ENCODE results near the gene ABITRAM. TPM values are rescaled to one million over a fixed set of nuclear protein-coding genes. Genes with fewer than 3 reads are reported as not detected.

The ABITRAM gene
- total RNA-seq, 1 experiment from 2014 or later = 10.9 TPM

- Histone ChIP-seq H3K27ac (ENCODE audit: insufficient read length, low read depth, low read length) (no peak overlapping the region), H3K4me2 (ENCODE audit: insufficient read depth, insufficient read length, low read length) (no peak overlapping the region), H4K5ac (ENCODE audit: insufficient read length, low read depth, low read length) (no peak overlapping the region), H2BK120ac (ENCODE audit: low read depth, low read length, poor library complexity, severe bottlenecking) (no peak overlapping the region), H3K27me3 (ENCODE audit: insufficient read depth, low read length) (no peaks in the 10 kb centered on the region), H3K4me1 (ENCODE audit: insufficient read depth, low read length) (no peaks in the 10 kb centered on the region), H2AK5ac (ENCODE audit: insufficient read length, low read length) (no peak overlapping the region), H3K23me2 (ENCODE audit: insufficient read length, low read depth, low read length, poor library complexity, severe bottlenecking) (no peaks in the 10 kb centered on the region), H3T11ph (ENCODE audit: low read length) (no peak overlapping the region), H3K79me1 (ENCODE audit: insufficient read depth, low read depth, low read length, poor library complexity, severe bottlenecking) (no peaks in the 10 kb centered on the region), H3K9me3 (ENCODE audit: control insufficient read depth, low read depth, low read length) (no peaks in the 10 kb centered on the region), H2BK12ac (ENCODE audit: insufficient read length, low read depth, low read length) (no peak overlapping the region), H2AFZ (ENCODE audit: low read length) (no peak overlapping the region), H3K9ac (ENCODE audit: extremely low read depth, insufficient read length, low read length) (no peak overlapping the region), H3K18ac (ENCODE audit: insufficient read length, low read depth, low read length) (no peak overlapping the region), H3K14ac (ENCODE audit: insufficient read depth, low read length) (no peak overlapping the region), H4K91ac (ENCODE audit: insufficient read length, low read depth, low read length) (no peak overlapping the region), H2BK20ac (ENCODE audit: low read depth, low read length, poor library complexity, severe bottlenecking) (no peak overlapping the region), H3K56ac (ENCODE audit: insufficient read length, low read depth, low read length) (no peak overlapping the region), H3K23ac (ENCODE audit: insufficient read length, low read depth, low read length) (no peak overlapping the region), H4K8ac (replicated peaks; ENCODE audit: insufficient read length, low read depth, low read length) (no peak overlapping the region), H3K4ac (ENCODE audit: low read depth, low read length) (no peak overlapping the region), H4K20me1 (ENCODE audit: control insufficient read depth, insufficient read depth, insufficient read length) (no peaks in the 10 kb centered on the region), H2BK15ac (ENCODE audit: low read depth, low read length) (no peak overlapping the region), H2BK5ac (ENCODE audit: insufficient read length, low read length) (no peak overlapping the region), H3K79me2 (ENCODE audit: insufficient read depth, low read length) (no peaks in the 10 kb centered on the region)
- Mint-ChIP-seq H3K4me1 (no peaks in the 10 kb centered on the region), H3K27ac (no peak overlapping the region), H3K4me3 (no peak overlapping the region), H3K9me3 (no peaks in the 10 kb centered on the region), H3K36me3 (ENCODE audit: insufficient read depth in 1 of 3, low read depth in 3 of 3) (peaks cover 12 to 71% (median 61%) of the 10 kb centered on the region in 3 experiments; a peak in 6 of 7 replicates), H3K27me3 (ENCODE audit: low read depth) (no peaks in the 10 kb centered on the region)
- no peak for DNase-seq
- no CpG with 5 or more reads among the region's 2 CpGs for whole genome bisulfite sequencing (ENCODE audit: extremely low coverage, insufficient read length, low lambda C conversion rate)
- TF ChIP-seq, protein P1, sequence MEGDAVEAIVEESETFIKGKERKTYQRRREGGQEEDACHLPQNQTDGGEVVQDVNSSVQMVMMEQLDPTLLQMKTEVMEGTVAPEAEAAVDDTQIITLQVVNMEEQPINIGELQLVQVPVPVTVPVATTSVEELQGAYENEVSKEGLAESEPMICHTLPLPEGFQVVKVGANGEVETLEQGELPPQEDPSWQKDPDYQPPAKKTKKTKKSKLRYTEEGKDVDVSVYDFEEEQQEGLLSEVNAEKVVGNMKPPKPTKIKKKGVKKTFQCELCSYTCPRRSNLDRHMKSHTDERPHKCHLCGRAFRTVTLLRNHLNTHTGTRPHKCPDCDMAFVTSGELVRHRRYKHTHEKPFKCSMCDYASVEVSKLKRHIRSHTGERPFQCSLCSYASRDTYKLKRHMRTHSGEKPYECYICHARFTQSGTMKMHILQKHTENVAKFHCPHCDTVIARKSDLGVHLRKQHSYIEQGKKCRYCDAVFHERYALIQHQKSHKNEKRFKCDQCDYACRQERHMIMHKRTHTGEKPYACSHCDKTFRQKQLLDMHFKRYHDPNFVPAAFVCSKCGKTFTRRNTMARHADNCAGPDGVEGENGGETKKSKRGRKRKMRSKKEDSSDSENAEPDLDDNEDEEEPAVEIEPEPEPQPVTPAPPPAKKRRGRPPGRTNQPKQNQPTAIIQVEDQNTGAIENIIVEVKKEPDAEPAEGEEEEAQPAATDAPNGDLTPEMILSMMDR (conservative IDR thresholded peaks at IDR 0.05) = no peak
Observed at GRCh38 chr9:108905494-108905893, 28.7 kb upstream of the ABITRAM start.
